H1 (cell line): ENCODE measurements around the gene SPINT2. TPM values are rescaled to one million over a fixed set of nuclear protein-coding genes. Genes with fewer than 3 reads are reported as not detected.
A peak's percentile ranks its signal among the peaks of the same experiment; 100 is the strongest.

Experiments
- CTCF ChIA-PET: fragments of 300-600 bp; sonication (Branson Sonifier 250); formaldehyde crosslinking; loops from one replicate; lab custom pipeline; 2021; ENCODE audit not compliant: partially characterized antibody; lab: Charles Lee
- POLR2A ChIA-PET: fragments of 300-600 bp; sonication (Branson Sonifier 250); formaldehyde crosslinking; loops from one replicate; lab custom pipeline; 2021; ENCODE audit warnings: inconsistent platforms; ENCODE audit not compliant: partially characterized antibody; lab: Charles Lee
- DNase-seq, 2 experiments: peaks; one replicate each; pipeline versions ENCODE4 v3.0.0 to v3.0.0-alpha.2; 2010 to 2022; ENCODE audit warnings: low spot score in 2 of 2, low read depth in 1 of 2, mixed read lengths in 1 of 2
- FAIRE-seq: peaks from 2 replicates; lab custom pipeline; 2011; peaks lifted over from hg19 to GRCh38; lab: Jason Lieb, UNC
- H2AFZ ChIP-seq: 2 replicates; pipeline ENCODE4 v1.8.1; 2012; ENCODE audit warnings: low read length, inconsistent platforms
- H2AK5ac ChIP-seq: 2 replicates; pipeline ENCODE4 v1.6.1; 2013; ENCODE audit warnings: low read depth, low read length
- H2BK120ac ChIP-seq: replicated peaks from 2 replicates; pipeline ENCODE3; 2013; ENCODE audit warnings: low read depth, low read length, inconsistent platforms
- H2BK12ac ChIP-seq: 2 replicates; pipeline ENCODE4 v1.6.1; 2013; ENCODE audit warnings: low read depth, low read length
- H2BK15ac ChIP-seq: 2 replicates; pipeline ENCODE4 v1.6.1; 2013; ENCODE audit warnings: low read length
- H2BK20ac ChIP-seq: 2 replicates; pipeline ENCODE4 v1.6.1; 2013; ENCODE audit warnings: low read length
- H2BK5ac ChIP-seq: 2 replicates; pipeline ENCODE4 v1.6.1; 2013; ENCODE audit warnings: low read depth, low read length
- H3K14ac ChIP-seq: 2 replicates; pipeline ENCODE4 v1.6.1; 2013; ENCODE audit warnings: inconsistent platforms; ENCODE audit not compliant: insufficient read length
- H3K18ac ChIP-seq: 2 replicates; pipeline ENCODE4 v1.6.1; 2013; ENCODE audit warnings: low read length; ENCODE audit errors: extremely low read depth
- H3K23ac ChIP-seq: 2 replicates; pipeline ENCODE4 v1.6.1; 2013; ENCODE audit warnings: inconsistent platforms; ENCODE audit not compliant: insufficient read length
- H3K23me2 ChIP-seq: 2 replicates; pipeline ENCODE4 v1.6.1; 2013; ENCODE audit warnings: low read depth, low read length
- H3K27ac ChIP-seq: 2 replicates; pipeline ENCODE4 v1.6.1; 2011; ENCODE audit warnings: low read depth, low read length, inconsistent platforms
- H3K27me3 ChIP-seq, 4 experiments: replicated peaks in 1 of 4; 1 replicate in 1 of 4; 2 replicates in 3 of 4; pipeline versions ENCODE4 v1.6.1 to v1.8.1; 2011 to 2013; ENCODE audit warnings: low read length in 3 of 4, mild to moderate bottlenecking in 3 of 4, inconsistent platforms in 2 of 4, mixed read lengths in 2 of 4, moderate library complexity in 1 of 4; ENCODE audit not compliant: control insufficient read depth in 3 of 4, insufficient read depth in 3 of 4; ENCODE audit errors: extremely low read depth in 1 of 4
- H3K36me3 ChIP-seq, 4 experiments: 2 replicates each; pipeline versions ENCODE4 v1.6.1 to v1.8.1; 2011 to 2013; ENCODE audit warnings: mild to moderate bottlenecking in 4 of 4, low read length in 3 of 4, moderate library complexity in 2 of 4, control low read depth in 1 of 4, inconsistent platforms in 1 of 4; ENCODE audit not compliant: insufficient read depth in 4 of 4, control insufficient read depth in 2 of 4
- H3K4ac ChIP-seq: replicated peaks from 2 replicates; pipeline ENCODE3; 2013; ENCODE audit warnings: low read length, low read depth, mixed read lengths, inconsistent platforms; ENCODE audit not compliant: insufficient read length
- H3K4me1 ChIP-seq, 4 experiments: replicated peaks in 1 of 4; 1 replicate in 1 of 4; 2 replicates in 3 of 4; pipeline versions ENCODE4 v1.6.1 to v1.8.1; 2011 to 2013; ENCODE audit warnings: low read length in 3 of 4, inconsistent platforms in 2 of 4, mixed read lengths in 1 of 4; ENCODE audit not compliant: insufficient read depth in 4 of 4, control insufficient read depth in 3 of 4
- H3K4me2 ChIP-seq, 2 experiments: 2 replicates each; pipeline versions ENCODE4 v1.6.1 to v1.8.1; 2011 to 2013; ENCODE audit warnings: low read depth in 2 of 2, low read length in 2 of 2, control low read depth in 1 of 2, inconsistent platforms in 1 of 2, mild to moderate bottlenecking in 1 of 2; ENCODE audit not compliant: insufficient read depth in 1 of 2
- H3K4me3 ChIP-seq, 4 experiments: fragments of 200-600, 300-600 bp in 1 of 4; sonication (generic), shearing (Covaris generic), sonication (Bioruptor Twin) in 1 of 4; 2 replicates each; pipeline versions ENCODE4 v1.5.1 to v1.8.1; 2011 to 2016; ENCODE audit warnings: low read length in 4 of 4, low read depth in 3 of 4, control low read depth in 2 of 4, inconsistent platforms in 2 of 4, mild to moderate bottlenecking in 2 of 4, mixed read lengths in 1 of 4, moderate library complexity in 1 of 4; ENCODE audit not compliant: insufficient read depth in 2 of 4; ENCODE audit errors: extremely low read depth in 1 of 4
- H3K56ac ChIP-seq: replicated peaks from 2 replicates; pipeline ENCODE3; 2013; ENCODE audit warnings: low read depth, mild to moderate bottlenecking, mixed read lengths, low read length, inconsistent platforms; ENCODE audit not compliant: insufficient read length
- H3K79me1 ChIP-seq: 2 replicates; pipeline ENCODE4 v1.6.1; 2013; ENCODE audit warnings: low read depth, low read length, control low read depth
- H3K79me2 ChIP-seq, 2 experiments: 2 replicates each; pipeline versions ENCODE4 v1.6.1 to v1.8.1; 2012 to 2013; ENCODE audit warnings: low read length in 2 of 2, mild to moderate bottlenecking in 2 of 2, inconsistent platforms in 1 of 2; ENCODE audit not compliant: insufficient read depth in 2 of 2, control insufficient read depth in 1 of 2
- H3K9ac ChIP-seq, 4 experiments: replicated peaks in 1 of 4; 1 replicate in 1 of 4; 2 replicates in 3 of 4; pipeline versions ENCODE4 v1.6.1 to v1.8.1; 2011 to 2013; ENCODE audit warnings: low read depth in 3 of 4, low read length in 3 of 4, control low read depth in 2 of 4, mild to moderate bottlenecking in 2 of 4, moderate library complexity in 2 of 4, inconsistent platforms in 1 of 4; ENCODE audit errors: extremely low read depth in 1 of 4
- H3K9me3 ChIP-seq, 2 experiments: 2 replicates each; pipeline versions ENCODE4 v1.6.1 to v1.8.1; 2012 to 2013; ENCODE audit warnings: mild to moderate bottlenecking in 2 of 2, moderate library complexity in 2 of 2, control low read depth in 1 of 2, inconsistent platforms in 1 of 2, low read depth in 1 of 2, low read length in 1 of 2, mixed read lengths in 1 of 2; ENCODE audit not compliant: insufficient read depth in 2 of 2
- H4K20me1 ChIP-seq, 2 experiments: replicated peaks in 1 of 2; 2 replicates each; pipeline versions ENCODE3 to v1.8.1; 2011 to 2013; ENCODE audit warnings: inconsistent platforms in 2 of 2, low read length in 2 of 2, mild to moderate bottlenecking in 1 of 2; ENCODE audit not compliant: insufficient read depth in 2 of 2, control insufficient read depth in 1 of 2
- H4K5ac ChIP-seq: 2 replicates; pipeline ENCODE4 v1.6.1; 2013; ENCODE audit warnings: low read length, low read depth, mixed read lengths, inconsistent platforms; ENCODE audit not compliant: insufficient read length
- H4K8ac ChIP-seq: 2 replicates; pipeline ENCODE4 v1.8.0; 2013; ENCODE audit warnings: mild to moderate bottlenecking, moderate library complexity, low read length, inconsistent platforms; ENCODE audit not compliant: insufficient read depth; ENCODE audit errors: extremely low read depth
- H4K91ac ChIP-seq: replicated peaks from 2 replicates; pipeline ENCODE3; 2013; ENCODE audit warnings: low read length, mixed read lengths, inconsistent platforms; ENCODE audit not compliant: insufficient read length
- ASH2L ChIP-seq: fragments of 200-600, 300-600 bp; sonication (generic); IDR thresholded peaks from one replicate; pipeline ENCODE4 v1.7.1; 2017; ENCODE audit warnings: low read length
- BRCA1 ChIP-seq: IDR thresholded peaks from 2 replicates; pipeline ENCODE4 v1.6.1; 2012; ENCODE audit warnings: low read depth, low read length, improper control_type of control experiment
- CHD2 ChIP-seq: IDR thresholded peaks from 2 replicates; pipeline ENCODE4 v1.6.1; 2012; ENCODE audit warnings: low read length, improper control_type of control experiment
- FOSL1 ChIP-seq: IDR thresholded peaks from 2 replicates; pipeline ENCODE4 v1.6.1; 2011; ENCODE audit warnings: mild to moderate bottlenecking, low read depth, low read length, moderate library complexity; ENCODE audit not compliant: insufficient read depth
- KDM4A ChIP-seq: IDR thresholded peaks from one replicate; pipeline ENCODE4 v1.7.1; 2012; ENCODE audit warnings: low read depth, mild to moderate bottlenecking, moderate library complexity, low read length, inconsistent platforms; ENCODE audit not compliant: severe bottlenecking
- POLR2A ChIP-seq, 2 experiments: IDR thresholded peaks; 1 replicate in 1 of 2; 2 replicates in 1 of 2; pipeline ENCODE4 v1.6.1; 2011; ENCODE audit warnings: low read depth in 2 of 2, low read length in 2 of 2, mild to moderate bottlenecking in 2 of 2; ENCODE audit errors: control extremely low read depth in 1 of 2
- RBBP5 ChIP-seq: IDR thresholded peaks from 2 replicates; pipeline ENCODE4 v1.7.1; 2012; ENCODE audit warnings: low read depth, mild to moderate bottlenecking, inconsistent platforms, low read length, moderate library complexity, borderline replicate concordance
- RNF2 ChIP-seq: fragments of 200-900, 300-1000 bp; sonication (generic); IDR thresholded peaks from 2 replicates; pipeline ENCODE4 v1.7.1; 2016; ENCODE audit warnings: borderline replicate concordance, low read depth, mild to moderate bottlenecking, antibody characterized with exemption, low read length; ENCODE audit not compliant: poor library complexity, severe bottlenecking; ENCODE audit errors: missing control alignments
- SIN3A ChIP-seq, 2 experiments: IDR thresholded peaks in 1 of 2; conservative IDR thresholded peaks in 1 of 2; 2 replicates each; pipeline ENCODE4 v1.6.1; 2011 to 2012; ENCODE audit warnings: low read length in 2 of 2, improper control_type of control experiment in 1 of 2, low read depth in 1 of 2, mild to moderate bottlenecking in 1 of 2
- SP4 ChIP-seq: IDR thresholded peaks from 2 replicates; pipeline ENCODE4 v1.6.1; 2012; ENCODE audit warnings: low read length, inconsistent platforms
- WGBS, 2 experiments: shearing (Covaris generic) in 1 of 2; methylation state at CpG; one replicate each; pipeline versions ENCODE4 v1.1.6 to v1.1.7; 2013 to 2015; ENCODE audit warnings: low lambda C conversion rate in 2 of 2, mixed read lengths in 2 of 2, inconsistent platforms in 1 of 2, low coverage in 1 of 2, missing lambda C conversion rate in 1 of 2; ENCODE audit not compliant: insufficient replicate concordance in 2 of 2, insufficient coverage in 1 of 2, insufficient read length in 1 of 2; ENCODE audit errors: extremely low coverage in 1 of 2, missing lambda C conversion rate in 1 of 2; 5-methylcytosine and 5-hydroxymethylcytosine counted together
- polyA plus RNA-seq, 7 experiments: library from polyadenylated mRNA; depleted of rRNA in 3 of 7; stranded (reverse) in 5 of 7; unstranded in 2 of 7; fragments of >200 nt in 5 of 7; fragments of 200-250 nt in 2 of 7; gene quantifications; 1 replicate in 5 of 7; 2 replicates in 1 of 7; 4 replicates in 1 of 7; pipeline versions ENCODE4 v1.2.1 to v1.2.3, GENCODE V29; 2011 to 2013; ENCODE audit warnings: missing spikeins in 2 of 7, mixed read lengths in 2 of 7
- total RNA-seq: library from RNA; stranded (reverse); fragmentation: NEBNext Ultra II Directional; extraction: Animal tissue kit (Norgen Biotek cat#: 25700); gene quantifications from 2 replicates; pipeline ENCODE4 v1.2.1, GENCODE V29; 2021

SPINT2 gene
- total and polyA plus RNA-seq, 2 of the 8 experiments (the other 6 are each of a cell fraction or from before 2014, with no cell fraction given) = 294 to 296 TPM

DNA sequence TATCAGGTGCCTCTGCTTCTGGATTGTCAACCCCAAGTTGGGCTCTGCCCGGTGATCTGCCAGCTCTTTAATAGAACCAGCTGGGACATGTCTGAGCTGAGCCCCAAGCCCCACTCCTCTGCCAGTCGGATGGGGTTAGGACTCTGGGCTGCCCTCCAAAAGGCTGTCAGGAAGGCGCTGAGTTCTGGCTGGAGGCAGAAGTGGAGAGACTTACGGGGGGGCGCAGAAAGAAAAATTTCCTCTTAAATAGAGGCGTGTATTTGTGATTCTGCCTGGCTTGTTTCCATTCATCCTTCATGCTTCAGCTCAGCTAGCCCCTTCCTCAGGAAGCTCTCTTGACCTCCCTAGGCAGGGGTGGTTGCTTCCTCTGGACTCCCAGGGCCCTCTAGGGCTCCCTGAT lies 54.3 kb downstream of the SPINT2 start:
- Histone ChIP-seq H3K18ac (no peak overlapping the region), H3K4me2 (peak overlapping the region in 1 of 2 experiments; percentile 87; a peak in 1 of 4 replicates), H2AK5ac (0 out of 2 replicates have a peak overlapping the region, but pooled peaks have one; percentile 15), H3K79me2 (peaks cover 0 to 3% of the 10 kb centered on the region in 2 experiments; a peak in 1 of 4 replicates), H3K23ac (no peak overlapping the region), H4K91ac (no peak overlapping the region), H3K4me1 (peaks cover 0 to 9% (median 3%) of the 10 kb centered on the region in 4 experiments; a peak in 5 of 7 replicates), H2BK15ac (0 out of 2 replicates have a peak overlapping the region, but pooled peaks have one; percentile 72), H3K27ac (no peak overlapping the region), H2BK5ac (no peak overlapping the region), H3K4ac (no peak overlapping the region), H2BK120ac (no peak overlapping the region), H3K36me3 (no peaks in the 10 kb centered on the region), H2BK20ac (no peak overlapping the region), H3K9ac (no peak overlapping the region), H4K5ac (no peak overlapping the region), H3K9me3 (no peaks in the 10 kb centered on the region), H3K23me2 (peaks cover 15% of the 10 kb centered on the region; the same call in 1 of the 2 replicates), H3K79me1 (peaks cover 3% of the 10 kb centered on the region; the same call in 1 of the 2 replicates), H4K8ac (no peak overlapping the region), H2AFZ (no peak overlapping the region), H2BK12ac (0 out of 2 replicates have a peak overlapping the region, but pooled peaks have one; percentile 40), H3K27me3 (peaks cover 0 to 33% (median 18%) of the 10 kb centered on the region in 4 experiments; a peak in 6 of 7 replicates), H3K56ac (no peak overlapping the region), H3K4me3 (peak overlapping the region in 1 of 4 experiments; percentile 76; a peak in 2 of 8 replicates), H4K20me1 (peaks cover 0 to 4% of the 10 kb centered on the region in 2 experiments), H3K14ac (no peak overlapping the region)
- FAIRE-seq (no peak), DNase-seq (no peak)
- TF ChIP-seq FOSL1 (no peak), ASH2L (no peak), SP4 (no peak), KDM4A (no peak), CHD2 (no peak), SIN3A (conservative IDR thresholded peaks at IDR 0.05 in 1 of 2, IDR thresholded peaks at IDR 0.05 in 1 of 2; ENCODE audit: low read depth in 1 of 2, low read length in 2 of 2) (no peak), POLR2A (IDR thresholded peaks at IDR 0.05; ENCODE audit: control extremely low read depth in 1 of 2, low read depth in 2 of 2, low read length in 2 of 2) (no peak), BRCA1 (no peak), RBBP5 (no peak), RNF2 (no peak)
- WGBS, 2 experiments = 83% methylated on average over 3 of the region's 6 CpGs; no CpG with 5 or more reads in 1 of the 2 experiments
- CTCF ChIA-PET = interaction anchor here (0.7 to 3.6 kb wide), 10 partner anchors 12 to 417 kb away, joined by 3 to 24 read pairs (median 3); partner anchors contain the start of genes CATSPERG and GGN
- POLR2A ChIA-PET = interaction anchor here (0.7 to 2.0 kb wide), 10 partner anchors 8 to 67 kb away, joined by 3 to 6 read pairs (median 4); partner anchors contain the start of genes C19orf33 and PPP1R14A
